MM.1S (cell line): ENCODE data around the gene CCSER2.

Experiments used
- DNase-seq: peaks from one replicate; pipeline ENCODE4 v3.0.0-alpha.2; 2015
- H2AFZ ChIP-seq: fragments of 300-600 bp; sonication (generic); 2 replicates; pipeline ENCODE4 v1.6.0; 2016; ENCODE audit warnings: antibody characterized with exemption, low read length
- H3F3A ChIP-seq: fragments of 300-600 bp; sonication (generic); 2 replicates; pipeline ENCODE4 v1.6.1; 2016; ENCODE audit warnings: mild to moderate bottlenecking, antibody characterized with exemption, low read length, moderate library complexity, mixed read lengths; ENCODE audit not compliant: insufficient read depth
- H3K27ac ChIP-seq: fragments of 300-600 bp; sonication (generic); 2 replicates; pipeline ENCODE4 v1.5.1; 2016; ENCODE audit warnings: mild to moderate bottlenecking, low read length
- H3K27me3 ChIP-seq: fragments of 300-600 bp; sonication (generic); replicated peaks from 2 replicates; pipeline ENCODE4 v1.6.0; 2016; ENCODE audit warnings: low read length; ENCODE audit not compliant: insufficient read depth
- H3K36me3 ChIP-seq: fragments of 300-600 bp; sonication (generic); replicated peaks from 2 replicates; pipeline ENCODE4 v1.6.1; 2016; ENCODE audit warnings: mild to moderate bottlenecking, low read length, mixed read lengths; ENCODE audit not compliant: insufficient read depth
- H3K4me1 ChIP-seq: fragments of 300-600 bp; sonication (generic); 2 replicates; pipeline ENCODE4 v1.6.1; 2016; ENCODE audit warnings: low read length, mixed read lengths
- H3K4me2 ChIP-seq: fragments of 300-600 bp; sonication (generic); 2 replicates; pipeline ENCODE4 v1.6.0; 2016; ENCODE audit warnings: low read depth, low read length
- H3K4me3 ChIP-seq: fragments of 300-600 bp; sonication (generic); 2 replicates; pipeline ENCODE4 v1.5.1; 2016; ENCODE audit warnings: low read length, mixed read lengths
- H3K79me2 ChIP-seq: fragments of 300-600 bp; sonication (generic); 2 replicates; pipeline ENCODE4 v1.6.1; 2016; ENCODE audit warnings: mixed run types, low read length, mixed read lengths
- H3K9ac ChIP-seq: fragments of 300-600 bp; sonication (generic); 2 replicates; pipeline ENCODE4 v1.6.1; 2016; ENCODE audit warnings: low read length, mixed read lengths
- H3K9me2 ChIP-seq: fragments of 300-600 bp; sonication (generic); replicated peaks from 2 replicates; pipeline ENCODE4 v1.6.1; 2016; ENCODE audit warnings: mild to moderate bottlenecking, low read length, mixed read lengths; ENCODE audit not compliant: insufficient read depth
- H3K9me3 ChIP-seq: fragments of 300-600 bp; sonication (generic); replicated peaks from 2 replicates; pipeline ENCODE4 v1.6.1; 2016; ENCODE audit warnings: mild to moderate bottlenecking, low read length, mixed read lengths; ENCODE audit not compliant: insufficient read depth
- H4K20me1 ChIP-seq: fragments of 300-600 bp; sonication (generic); 2 replicates; pipeline ENCODE4 v1.6.1; 2016; ENCODE audit warnings: mild to moderate bottlenecking, low read length, moderate library complexity, mixed read lengths; ENCODE audit not compliant: insufficient read depth
- CTCF ChIP-seq: fragments of 300-600 bp; sonication (generic); IDR thresholded peaks from 2 replicates; pipeline ENCODE4 v1.5.1; 2016; ENCODE audit warnings: antibody characterized with exemption, low read length, mixed read lengths
- EZH2 ChIP-seq: fragments of 300-600 bp; sonication (generic); optimal IDR thresholded peaks from 2 replicates; pipeline ENCODE3; 2017; ENCODE audit warnings: low read depth, mild to moderate bottlenecking, antibody characterized with exemption, low read length, mixed read lengths
- EZH2phosphoT487 ChIP-seq: fragments of 300-600 bp; sonication (generic); IDR thresholded peaks from 2 replicates; pipeline ENCODE4 v1.6.1; 2018; ENCODE audit warnings: antibody characterized with exemption, low read length

Gene CCSER2

GRCh38 chr10:84339025-84339424 is 10.6 kb downstream of the CCSER2 start:
- DNase-seq, result no peak
- H3K79me2 ChIP-seq, result peaks cover 50% of the 10 kb centered on the region
- no peak overlapping the region for H3K27ac ChIP-seq
- H3K4me1 ChIP-seq, result 0 out of 2 replicates have a peak, but pooled peaks cover 5% of the 10 kb centered on the region
- no peak overlapping the region for H3K4me3 ChIP-seq
- no peaks in the 10 kb centered on the region for H3K9me2 ChIP-seq
- no peaks in the 10 kb centered on the region; the same call in 1 of the 2 replicates for H4K20me1 ChIP-seq
- no peak for TF ChIP-seq CTCF
- no peak for TF ChIP-seq EZH2phosphoT487
- no peak for TF ChIP-seq EZH2
- H2AFZ ChIP-seq, result no peak overlapping the region
- H3K27me3 ChIP-seq, result no peaks in the 10 kb centered on the region
- H3F3A ChIP-seq, result no peaks in the 10 kb centered on the region
- H3K4me2 ChIP-seq, result no peak overlapping the region
- H3K36me3 ChIP-seq, result no peaks in the 10 kb centered on the region
- H3K9ac ChIP-seq, result no peak overlapping the region
- H3K9me3 ChIP-seq, result no peaks in the 10 kb centered on the region

GRCh38 chr10:84340187-84340586 is 11.8 kb downstream of the CCSER2 start:
- H3K4me1 ChIP-seq, result no peaks in the 10 kb centered on the region
- H3K9ac ChIP-seq, result no peak overlapping the region
- no peaks in the 10 kb centered on the region for H3F3A ChIP-seq
- no peak overlapping the region for H2AFZ ChIP-seq
- H3K4me3 ChIP-seq, result no peak overlapping the region
- H3K27me3 ChIP-seq, result no peaks in the 10 kb centered on the region
- H3K9me3 ChIP-seq, result no peaks in the 10 kb centered on the region
- DNase-seq, result no peak
- no peak overlapping the region for H3K4me2 ChIP-seq
- no peak overlapping the region for H3K27ac ChIP-seq
- H3K36me3 ChIP-seq, result no peaks in the 10 kb centered on the region
- no peaks in the 10 kb centered on the region; the same call in 1 of the 2 replicates for H4K20me1 ChIP-seq
- TF ChIP-seq CTCF (no peak), EZH2 (no peak), EZH2phosphoT487 (no peak)
- H3K9me2 ChIP-seq, result no peaks in the 10 kb centered on the region
- peaks cover 48% of the 10 kb centered on the region for H3K79me2 ChIP-seq

GRCh38 chr10:84340632-84341537 is 12.5 kb downstream of the CCSER2 start:
- H3K4me3 ChIP-seq, result no peak overlapping the region
- H4K20me1 ChIP-seq, result no peaks in the 10 kb centered on the region; the same call in 1 of the 2 replicates
- H3K4me2 ChIP-seq, result no peak overlapping the region
- no peaks in the 10 kb centered on the region for H3F3A ChIP-seq
- H3K27me3 ChIP-seq, result no peaks in the 10 kb centered on the region
- no peak overlapping the region for H3K9ac ChIP-seq
- TF ChIP-seq EZH2 (no peak), CTCF (no peak), EZH2phosphoT487 (no peak)
- no peaks in the 10 kb centered on the region for H3K9me2 ChIP-seq
- no peak overlapping the region for H3K27ac ChIP-seq
- H2AFZ ChIP-seq, result no peak overlapping the region
- DNase-seq, result no peak
- H3K36me3 ChIP-seq, result no peaks in the 10 kb centered on the region
- peaks cover 41% of the 10 kb centered on the region for H3K79me2 ChIP-seq
- no peaks in the 10 kb centered on the region for H3K4me1 ChIP-seq
- no peaks in the 10 kb centered on the region for H3K9me3 ChIP-seq
